ENCODE measurements around the gene HIVEP3. TPM values are rescaled to one million over a fixed set of nuclear protein-coding genes. Genes with fewer than 3 reads are reported as not detected.
A peak's percentile ranks its signal among the peaks of the same experiment; 100 is the strongest.

Gene HIVEP3
- total and polyA plus RNA-seq, 2 of the 13 experiments (the other 11 are each of a cell fraction or from before 2014, with no cell fraction given) = 0.05 TPM; not detected in 1

DNA sequence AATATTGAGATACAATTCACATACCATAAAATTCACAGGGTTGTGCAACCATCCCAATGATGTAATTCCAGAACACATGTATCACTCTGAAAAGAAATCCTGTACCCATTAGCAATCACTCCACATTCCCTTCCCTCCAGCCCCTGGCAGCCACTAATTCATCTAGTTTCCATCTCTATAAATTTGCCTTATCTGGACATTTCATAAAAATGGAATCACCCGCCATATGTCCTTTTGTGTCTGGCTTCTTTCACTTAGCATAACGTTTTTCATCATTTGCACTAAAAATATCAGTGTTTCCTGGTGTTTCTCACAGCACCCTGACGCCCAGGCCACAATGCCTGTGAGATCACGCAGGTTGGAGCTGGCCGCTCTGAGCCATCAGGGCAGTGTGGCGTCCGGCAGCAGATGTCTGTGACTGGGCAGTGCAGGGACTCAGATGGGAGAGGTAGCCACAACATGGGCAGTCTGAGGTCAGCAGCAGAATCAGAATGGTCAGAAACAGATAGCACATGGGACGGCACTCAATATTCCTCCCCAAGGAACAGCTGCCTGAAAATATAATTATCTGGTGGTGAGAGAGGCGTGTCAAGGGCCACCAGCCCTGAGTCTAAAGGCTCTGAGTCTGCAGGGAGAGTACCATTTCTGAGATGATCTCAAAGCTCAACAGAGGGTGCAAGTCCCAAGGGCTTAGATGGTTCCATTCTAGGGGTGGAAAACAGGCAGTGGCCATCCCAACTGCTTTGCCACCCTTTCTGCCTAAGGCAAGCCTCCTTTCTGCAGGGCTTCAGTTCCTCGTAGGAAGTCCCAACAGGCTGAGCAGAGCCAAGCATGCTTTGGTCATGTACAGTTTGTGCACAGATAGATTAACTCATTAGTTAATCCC is 304.8 kb downstream of the HIVEP3 start:
- POLR2A ChIA-PET = no interaction called here
- no peak for FAIRE-seq
- CTCF ChIA-PET (ENCODE audit: low intra/inter-chr PET ratio, low total read pairs) = no interaction called here

GRCh38 chr1:41612953-41613352 is 305.8 kb downstream of the HIVEP3 start:
- intact Hi-C loops (cut with micrococcal nuclease; ENCODE audit: unreplicated experiment) = no loop called here
- TF ChIP-seq ZNF263 (CRISPR knock-in tag; IDR thresholded peaks at IDR 0.05) (peak; percentile 38; the same call in 1 of the 2 replicates), ZIK1 (CRISPR knock-in tag; IDR thresholded peaks at IDR 0.05; ENCODE audit: borderline replicate concordance, low read depth) (no peak), ZBTB40 (IDR thresholded peaks at IDR 0.05) (no peak), ZBTB40 (CRISPR knock-in tag; IDR thresholded peaks at IDR 0.05) (no peak)
- H3K36me3 ChIP-seq (replicated peaks in 1 of 2; ENCODE audit: control insufficient read depth in 1 of 2, insufficient read depth in 2 of 2, low read length in 2 of 2) = no peaks in the 10 kb centered on the region
- H3K9ac ChIP-seq (ENCODE audit: insufficient read depth, low read depth, low read length) = no peak overlapping the region
- H4K20me1 ChIP-seq (ENCODE audit: insufficient read depth, low read length) = no peaks in the 10 kb centered on the region
- peaks cover 3 to 31% of the 10 kb centered on the region in 2 experiments; a peak in 2 of 5 replicates for H3K27me3 ChIP-seq (ENCODE audit: control insufficient read depth in 1 of 2, insufficient read depth in 2 of 2, low read length in 2 of 2)
- no peak for FAIRE-seq
- ChIA-PET CTCF (ENCODE audit: low intra/inter-chr PET ratio, low total read pairs) (no interaction called here), POLR2A (no interaction called here)
- H2AFZ ChIP-seq (ENCODE audit: low read length) = no peak overlapping the region
- H3K4me2 ChIP-seq (ENCODE audit: low read depth, low read length) = no peak overlapping the region
- H3K9me3 ChIP-seq (ENCODE audit: low read length) = no peaks in the 10 kb centered on the region
- H3K4me1 ChIP-seq (ENCODE audit: insufficient read depth, low read length) = no peaks in the 10 kb centered on the region
- H3K27ac ChIP-seq (ENCODE audit: extremely low read length, insufficient read depth, low read length) = no peak overlapping the region
- H3K79me2 ChIP-seq (ENCODE audit: insufficient read depth, low read length) = no peaks in the 10 kb centered on the region
- no peak overlapping the region for H3K4me3 ChIP-seq (replicated peaks in 1 of 3; ENCODE audit: insufficient read depth in 1 of 3, low read depth in 2 of 3, low read length in 3 of 3)
- in situ Hi-C loops (cut with HindIII; ENCODE audit: extremely low pct_ligation_motif_present, low pct_unique_long_range_greater_than_20kb) = no loop called here
- no peak for ATAC-seq
- no peak for DNase-seq (ENCODE audit: low spot score)
- BruUV-seq (replicated peaks) = no TSS peak
- WGBS (ENCODE audit: low lambda C conversion rate) = 35% methylated on average over 5 of the region's 9 CpGs

More for the DNA sequence above, 304.8 kb downstream of the HIVEP3 start:
- intact Hi-C loops (cut with micrococcal nuclease; ENCODE audit: unreplicated experiment) = no loop called here
- WGBS (ENCODE audit: low lambda C conversion rate) = 24% methylated on average over 10 of the region's 10 CpGs
- no peak for ATAC-seq
- no peak overlapping the region for H3K9ac ChIP-seq (ENCODE audit: insufficient read depth, low read depth, low read length)
- in situ Hi-C loops (cut with HindIII; ENCODE audit: extremely low pct_ligation_motif_present, low pct_unique_long_range_greater_than_20kb) = no loop called here
- peaks cover 3 to 30% of the 10 kb centered on the region in 2 experiments; a peak in 2 of 5 replicates for H3K27me3 ChIP-seq (ENCODE audit: control insufficient read depth in 1 of 2, insufficient read depth in 2 of 2, low read length in 2 of 2)
- BruUV-seq (replicated peaks) = no TSS peak
- no peak for DNase-seq (ENCODE audit: low spot score)
- no peak overlapping the region for H3K4me3 ChIP-seq (replicated peaks in 1 of 3; ENCODE audit: insufficient read depth in 1 of 3, low read depth in 2 of 3, low read length in 3 of 3)
- H3K27ac ChIP-seq (ENCODE audit: extremely low read length, insufficient read depth, low read length) = no peak overlapping the region
- H3K4me1 ChIP-seq (ENCODE audit: insufficient read depth, low read length) = no peaks in the 10 kb centered on the region
- H3K36me3 ChIP-seq (replicated peaks in 1 of 2; ENCODE audit: control insufficient read depth in 1 of 2, insufficient read depth in 2 of 2, low read length in 2 of 2) = no peaks in the 10 kb centered on the region
- H4K20me1 ChIP-seq (ENCODE audit: insufficient read depth, low read length) = no peaks in the 10 kb centered on the region
- H2AFZ ChIP-seq (ENCODE audit: low read length) = no peak overlapping the region
- no peaks in the 10 kb centered on the region for H3K79me2 ChIP-seq (ENCODE audit: insufficient read depth, low read length)
- no peak for TF ChIP-seq NCOA1 (CRISPR knock-in tag; IDR thresholded peaks at IDR 0.05)
- peak; percentile 32; the same call in 1 of the 2 replicates for TF ChIP-seq CEBPB (IDR thresholded peaks at IDR 0.05; ENCODE audit: borderline replicate concordance, low read depth, low read length)
- TF ChIP-seq ZNF225 (CRISPR knock-in tag; IDR thresholded peaks at IDR 0.05) = no peak
- TF ChIP-seq TAF1 (CRISPR knock-in tag; IDR thresholded peaks at IDR 0.05) = no peak
- no peak for TF ChIP-seq FLYWCH1 (CRISPR knock-in tag; IDR thresholded peaks at IDR 0.05)
- no peak for TF ChIP-seq THYN1 (CRISPR knock-in tag; IDR thresholded peaks at IDR 0.05; ENCODE audit: borderline replicate concordance, low read depth)
- no peaks in the 10 kb centered on the region for H3K9me3 ChIP-seq (ENCODE audit: low read length)
- H3K4me2 ChIP-seq (ENCODE audit: low read depth, low read length) = no peak overlapping the region

Measured in HepG2 (cell line).